Kidney tubule cell (primary cell): ENCODE data around the gene TRAK1.

Source experiments
- DNase-seq: peaks from one replicate; pipeline ENCODE4 v3.0.0-alpha.2; 2018; ENCODE audit warnings: low spot score

Gene TRAK1

DNA sequence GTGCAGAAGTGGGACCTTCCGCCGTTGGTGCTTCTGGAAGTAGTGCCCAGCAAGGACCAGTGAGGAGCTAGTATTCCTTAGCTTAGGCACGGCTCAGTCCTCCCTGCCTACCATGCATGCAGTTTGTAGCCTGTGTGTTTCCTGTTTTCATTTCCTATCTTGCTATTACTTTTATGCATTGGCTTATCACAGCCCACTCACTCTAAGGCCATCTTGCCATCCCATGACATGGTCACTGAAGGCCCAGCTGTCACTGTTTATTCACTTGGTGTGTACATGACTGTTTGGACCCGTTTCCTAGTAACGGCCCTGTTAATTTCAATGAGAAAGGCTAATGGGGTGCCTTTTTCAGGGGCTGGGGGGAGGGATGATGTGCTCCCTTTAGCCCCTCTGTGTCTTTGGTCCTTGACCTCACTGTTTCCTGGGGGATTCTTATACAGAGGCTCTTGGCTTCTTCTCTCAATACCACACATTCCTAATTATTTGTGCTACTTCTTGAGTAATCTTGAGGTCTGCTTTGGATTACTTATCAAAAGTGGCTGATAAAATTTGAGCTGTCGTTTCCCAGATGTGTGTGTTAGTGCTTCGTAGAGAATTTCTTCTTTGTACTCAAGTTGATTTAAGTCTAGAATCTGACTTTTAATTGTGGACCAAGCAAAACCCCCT lies 24.5 kb upstream of the TRAK1 start:
- no peak for DNase-seq

DNA sequence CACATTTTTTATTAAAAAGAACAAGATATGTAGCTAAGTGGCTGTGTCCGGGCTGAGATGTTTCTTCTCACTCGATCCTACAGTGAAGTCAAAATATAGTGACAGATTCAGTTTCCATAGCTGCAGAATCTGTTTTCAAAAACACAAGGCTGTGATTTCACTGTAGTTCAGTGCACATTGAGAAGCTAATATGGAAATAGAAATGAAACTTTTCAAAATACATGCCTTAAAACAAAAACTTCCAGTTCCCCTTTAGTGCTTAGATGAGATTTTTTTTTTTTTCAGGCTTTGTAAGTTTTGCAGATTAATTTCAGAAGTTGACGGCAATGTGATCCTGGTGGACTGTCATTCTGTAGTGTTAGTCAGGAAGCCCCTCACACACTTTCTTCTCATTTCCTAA lies 23.8 kb upstream of the TRAK1 start:
- no peak for DNase-seq

DNA sequence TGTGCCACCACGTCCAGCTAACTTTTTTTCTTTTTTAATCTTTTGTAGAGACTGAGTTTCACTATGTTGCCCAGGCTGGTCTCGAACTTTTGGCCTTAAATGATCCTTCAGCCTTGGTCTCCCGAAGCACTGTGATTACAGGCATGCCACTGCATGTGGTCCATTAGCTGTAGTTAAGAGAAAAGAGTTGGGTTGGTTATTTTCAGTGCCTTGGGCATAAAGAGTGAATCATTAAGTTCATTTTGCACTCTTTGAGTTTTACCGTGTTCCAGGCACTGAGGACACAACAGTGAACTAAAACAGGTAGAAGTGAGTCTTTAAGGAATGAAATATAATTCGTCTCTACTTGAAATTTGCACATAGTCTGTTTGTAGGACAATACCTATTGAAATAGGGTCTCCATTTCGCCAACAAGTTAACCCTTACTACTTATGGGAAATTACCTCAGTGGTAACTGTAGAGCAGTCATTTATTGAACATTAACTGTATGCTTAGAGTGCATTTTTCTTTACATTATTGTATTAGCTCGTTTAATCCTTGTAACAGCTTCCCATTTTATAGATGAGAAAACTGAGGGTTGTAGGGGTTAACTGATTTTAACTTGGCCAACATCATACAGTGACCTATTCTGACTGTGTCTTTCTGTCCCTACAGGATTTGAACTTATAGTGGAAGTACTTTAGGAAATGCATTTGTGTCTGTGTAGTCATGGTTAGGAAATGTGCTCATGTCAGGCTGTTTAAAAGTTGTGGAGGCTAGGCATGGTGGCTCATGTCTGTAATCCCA lies 22.7 kb upstream of the TRAK1 start:
- no peak for DNase-seq

DNA sequence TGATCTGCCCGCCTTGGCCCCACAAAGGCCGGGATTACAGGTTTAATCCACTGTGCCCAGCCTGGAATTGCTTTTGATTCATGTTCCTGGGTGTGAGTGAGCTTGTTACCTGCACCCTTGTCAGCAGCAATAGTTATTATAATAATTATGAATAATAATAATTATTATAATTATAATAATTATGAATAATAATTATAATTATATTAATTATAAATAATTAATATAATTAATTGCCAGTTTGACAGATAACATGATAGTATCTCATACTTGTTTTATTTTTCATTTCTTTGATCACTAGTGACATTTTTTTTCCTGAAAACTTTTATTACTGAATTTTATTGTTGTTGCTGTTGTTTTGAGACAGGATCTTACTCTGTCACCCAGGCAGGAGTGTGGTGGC lies 21.1 kb upstream of the TRAK1 start:
- no peak for DNase-seq

DNA sequence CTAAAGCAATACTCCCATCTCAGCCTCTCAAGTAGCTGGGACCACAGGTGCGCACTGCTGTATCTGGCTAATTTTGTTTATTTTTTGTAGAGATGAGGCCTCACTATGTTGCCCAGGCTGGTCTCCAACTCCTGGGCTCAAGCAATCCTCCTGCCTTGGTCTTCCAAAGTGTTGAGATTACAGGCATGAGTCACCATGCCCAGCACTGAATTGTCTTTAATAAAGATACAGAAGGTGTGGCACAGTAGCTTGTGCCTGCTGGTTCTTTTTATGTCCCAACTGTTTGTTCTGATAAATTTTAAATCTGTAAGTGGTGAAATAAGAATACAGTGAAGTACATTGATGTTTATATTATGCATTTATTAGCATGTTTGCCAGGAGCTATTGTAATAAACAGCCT lies 20.6 kb upstream of the TRAK1 start:
- DNase-seq = no peak

DNA sequence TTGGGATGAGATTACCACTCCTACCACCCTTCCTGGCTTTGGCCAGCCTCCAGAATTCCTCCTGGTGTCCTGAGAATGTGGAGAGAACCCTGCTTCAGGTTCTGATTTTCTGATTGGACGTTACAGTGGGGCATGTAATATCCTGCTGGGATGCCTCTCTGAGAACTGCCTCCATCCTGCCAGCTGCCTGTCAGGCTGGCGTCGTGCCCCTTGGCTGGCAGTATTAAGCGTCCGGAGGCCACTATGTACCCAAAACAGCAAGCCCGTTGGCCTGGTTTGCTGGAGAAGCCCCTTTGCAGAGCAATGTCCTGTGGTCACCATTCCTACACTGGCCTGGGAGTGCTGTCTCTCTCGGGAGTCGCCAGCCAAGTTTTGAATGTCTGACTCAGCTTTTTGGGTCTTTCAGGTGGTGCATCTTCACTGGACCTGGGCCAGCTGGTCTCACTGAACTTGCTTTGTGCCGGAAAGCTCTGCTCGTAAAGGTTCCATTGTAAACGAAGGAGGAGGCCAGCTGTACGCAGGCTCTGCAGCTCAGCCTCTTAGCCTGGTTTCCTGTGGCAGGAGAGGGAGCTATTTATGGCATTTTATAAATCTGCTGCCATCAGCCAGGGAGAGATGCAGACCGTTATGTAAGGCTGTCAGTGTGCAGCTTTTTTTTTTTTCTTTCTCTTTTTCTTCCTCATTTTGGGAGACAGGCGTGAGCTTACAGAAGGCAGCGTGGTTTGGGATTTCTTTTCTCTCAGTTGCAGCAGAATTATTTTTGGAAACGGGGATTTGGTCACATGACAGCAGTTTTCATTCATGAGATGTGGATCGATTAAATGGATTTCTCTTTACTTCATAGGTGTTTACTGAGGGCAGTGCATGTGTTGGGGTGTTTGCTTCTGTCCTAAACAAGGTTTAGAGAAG lies 19.0 kb upstream of the TRAK1 start:
- peak; percentile 64 for DNase-seq

DNA sequence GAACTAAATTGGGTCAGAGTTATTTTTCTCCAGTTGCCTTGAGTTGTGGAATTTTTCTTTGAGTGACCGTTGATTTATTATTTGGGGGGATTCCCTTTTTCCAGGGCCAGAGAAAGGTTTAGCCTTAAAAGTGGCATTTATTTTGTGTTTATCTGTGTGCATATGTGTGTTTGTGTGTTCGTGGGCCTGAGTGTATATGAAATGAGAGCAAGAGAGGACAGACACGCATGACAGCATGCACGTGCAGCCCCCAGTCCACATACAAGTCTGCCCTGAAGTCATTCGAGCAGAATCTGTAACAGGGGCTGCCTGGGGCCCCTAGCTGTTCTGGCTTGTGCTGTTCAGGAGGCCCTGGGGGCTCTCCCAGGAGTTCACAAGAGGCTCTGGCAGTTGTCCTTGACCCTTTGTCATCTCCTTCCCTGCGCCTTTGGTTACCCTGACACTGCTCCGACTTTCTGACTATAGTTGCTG lies 18.3 kb upstream of the TRAK1 start:
- no peak for DNase-seq

DNA sequence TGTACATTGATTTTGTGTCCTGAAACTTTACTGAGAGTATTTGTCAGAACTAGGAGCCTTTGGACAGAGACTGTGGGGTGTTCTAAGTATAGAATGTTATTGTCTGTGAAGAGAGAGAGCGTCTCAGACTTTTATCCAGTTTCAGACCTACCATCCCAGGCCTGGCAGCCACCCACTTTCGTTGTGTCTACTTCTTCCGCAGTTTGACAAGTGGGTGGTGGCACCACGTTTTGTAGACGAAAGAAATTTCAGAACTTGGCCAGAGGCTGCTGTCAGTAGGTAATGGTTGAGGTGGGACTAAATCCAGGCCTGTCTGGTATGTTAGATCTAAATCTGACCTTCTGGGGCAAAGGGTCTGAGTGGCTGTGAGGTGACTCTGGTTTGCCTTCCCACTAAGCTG lies 13.4 kb upstream of the TRAK1 start:
- DNase-seq = no peak

DNA sequence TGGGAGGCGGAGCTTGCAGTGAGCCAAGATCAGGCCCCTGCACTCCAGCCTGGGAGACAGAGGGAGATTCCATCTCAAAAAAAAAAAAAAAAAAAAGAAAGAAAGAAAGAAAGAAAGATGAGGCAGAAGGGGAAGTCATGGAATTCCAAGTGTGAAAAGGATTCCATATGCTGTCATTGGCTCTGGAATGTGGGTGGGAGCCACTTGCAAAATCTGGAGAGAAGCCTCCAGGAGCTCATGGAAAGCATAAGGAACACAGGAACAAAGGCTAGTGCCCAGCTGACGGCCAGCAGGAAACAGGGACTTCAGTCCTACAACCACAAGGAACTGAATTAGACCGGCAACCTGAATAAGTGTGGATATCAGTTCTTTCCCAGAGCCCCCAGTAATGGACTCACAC lies 12.5 kb upstream of the TRAK1 start:
- no peak for DNase-seq

DNA sequence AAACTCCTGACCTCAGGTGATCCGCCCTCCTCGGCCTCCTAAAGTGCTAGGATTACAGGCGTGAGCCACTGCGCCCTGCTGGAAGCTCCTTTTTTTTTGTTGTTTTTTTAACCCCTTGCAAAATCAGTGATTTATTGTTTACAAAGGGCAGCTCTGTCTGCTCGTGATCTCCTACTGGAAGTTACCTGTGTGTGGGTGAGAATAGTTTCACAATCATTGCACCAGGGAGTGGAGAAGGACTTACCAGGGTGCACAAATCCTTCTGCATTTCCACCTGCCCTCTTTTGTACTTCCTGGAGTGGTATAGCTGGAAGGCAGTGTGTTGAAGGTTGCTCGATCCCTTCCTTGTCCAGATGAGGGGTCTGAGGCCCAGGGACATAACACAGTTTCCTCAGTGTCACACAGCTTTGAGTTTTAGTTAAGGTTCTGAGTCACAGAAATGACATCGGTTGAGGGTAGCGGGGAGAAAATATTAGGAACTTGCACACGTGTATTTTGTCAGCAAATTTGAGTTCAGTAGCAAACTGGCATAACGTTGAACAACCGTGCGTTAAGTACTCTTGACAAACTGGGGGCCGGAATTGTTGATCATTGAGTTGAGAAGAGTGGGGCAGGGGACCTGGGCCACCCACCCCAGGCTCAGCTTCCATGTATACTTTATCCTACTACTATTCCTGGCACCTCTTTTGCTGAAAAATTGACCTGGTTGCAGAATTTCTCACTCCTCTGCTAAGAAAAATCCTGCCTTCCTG lies 11.3 kb upstream of the TRAK1 start:
- no peak for DNase-seq

DNA sequence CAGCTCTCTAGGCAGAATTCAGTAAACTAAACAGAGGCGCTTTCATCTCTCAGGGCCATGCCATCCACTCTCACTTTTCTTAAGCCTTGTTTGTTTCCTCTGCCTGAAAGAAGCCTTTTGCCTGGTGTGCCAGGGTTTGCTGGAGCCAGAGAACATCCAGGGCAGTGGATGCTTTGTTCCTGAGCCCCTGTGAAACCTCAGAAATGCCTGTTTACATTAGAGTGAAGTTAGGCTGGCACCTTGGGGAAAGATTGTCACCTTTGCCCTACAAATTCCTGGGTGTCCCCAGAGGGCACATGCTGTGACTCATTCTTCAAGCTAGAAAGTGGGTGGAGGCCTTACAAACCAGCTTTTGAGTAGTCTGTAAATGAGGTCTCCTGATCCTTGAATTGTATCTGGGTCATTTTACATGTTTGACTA lies 10.7 kb upstream of the TRAK1 start:
- peak; percentile 77 for DNase-seq

DNA sequence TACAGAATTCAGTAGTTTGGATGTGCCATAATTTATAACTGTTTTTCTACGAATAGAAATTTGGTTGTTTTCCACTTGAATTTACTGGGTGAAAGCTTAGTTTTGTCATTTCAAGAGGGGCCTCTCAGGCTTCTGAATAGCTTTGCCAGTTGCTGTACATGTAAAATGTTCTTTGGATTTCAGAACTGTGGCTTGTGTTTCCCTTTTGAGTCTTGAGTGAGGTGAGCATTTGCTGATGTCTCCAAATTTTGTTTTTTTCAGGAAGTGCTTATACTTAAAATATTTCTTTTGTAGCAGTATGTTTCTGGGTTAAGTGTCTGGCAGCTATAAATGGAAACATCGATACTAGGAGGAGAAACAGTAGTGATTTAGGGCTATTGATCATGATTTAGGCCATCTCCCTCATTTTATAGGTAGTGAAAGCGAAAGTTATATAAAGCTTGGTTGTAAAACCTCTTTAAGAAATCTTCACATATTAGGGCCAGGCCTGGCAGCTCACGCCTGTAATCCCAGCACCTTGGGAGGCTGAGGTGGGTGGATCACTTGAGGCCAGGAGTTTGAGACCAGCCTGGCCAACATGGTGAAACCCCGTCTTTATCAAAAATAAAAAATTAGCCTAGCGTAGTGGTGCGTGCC lies 9.2 kb upstream of the TRAK1 start:
- DNase-seq = no peak

DNA sequence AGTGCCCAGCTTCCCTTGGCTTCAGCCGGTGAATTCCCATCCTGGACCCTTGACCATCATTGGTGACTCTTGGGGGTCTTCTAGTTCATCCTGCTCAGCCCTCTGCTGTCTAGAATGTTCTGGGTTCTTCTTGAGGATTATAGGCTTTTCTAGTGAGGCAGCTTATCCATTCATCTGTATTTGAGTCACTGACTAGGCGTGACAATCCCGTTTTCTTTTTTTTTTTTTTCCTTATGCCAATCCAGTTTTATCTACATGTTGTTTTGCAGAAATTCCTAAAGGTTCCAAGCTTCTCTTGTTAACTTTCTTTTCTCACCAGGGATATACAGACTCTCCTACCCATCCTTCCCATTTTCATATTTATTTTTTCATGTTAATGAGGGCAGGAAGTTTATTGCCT lies 6.6 kb upstream of the TRAK1 start:
- DNase-seq = no peak

DNA sequence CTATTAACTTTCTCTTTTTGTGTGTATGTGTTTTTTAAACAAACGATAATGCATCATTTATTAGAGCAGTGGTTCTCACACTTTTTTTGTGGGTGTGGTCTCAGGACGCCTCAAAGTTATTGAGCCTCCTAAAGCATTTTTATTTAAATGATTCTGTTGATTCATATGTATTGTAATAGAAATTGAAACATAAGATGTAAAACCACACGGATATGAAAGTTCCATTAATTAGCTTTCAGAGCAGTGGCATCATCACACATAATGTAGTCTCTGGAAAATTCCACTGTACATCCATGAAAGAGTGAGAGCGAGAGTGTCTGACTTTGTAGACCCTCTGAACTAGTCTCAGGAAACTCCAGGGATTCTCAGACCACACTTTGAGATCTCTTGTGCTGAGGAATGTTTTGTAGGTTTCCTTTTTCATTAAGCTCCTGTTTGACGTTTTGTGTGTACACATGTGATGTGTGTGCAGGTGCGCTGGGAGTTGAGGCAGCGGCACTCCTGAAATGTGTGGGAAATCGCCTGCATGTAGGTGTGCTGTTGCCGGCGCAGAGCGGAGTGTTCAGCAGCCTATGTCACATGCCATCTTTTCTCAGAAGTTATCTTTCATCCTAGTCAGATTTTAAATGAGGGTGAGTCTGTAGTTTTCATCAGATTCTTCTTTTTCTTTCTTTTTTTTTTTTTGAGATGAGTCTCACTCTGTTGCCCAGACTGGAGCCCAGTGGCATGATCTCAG lies 5.3 kb upstream of the TRAK1 start:
- DNase-seq = no peak

DNA sequence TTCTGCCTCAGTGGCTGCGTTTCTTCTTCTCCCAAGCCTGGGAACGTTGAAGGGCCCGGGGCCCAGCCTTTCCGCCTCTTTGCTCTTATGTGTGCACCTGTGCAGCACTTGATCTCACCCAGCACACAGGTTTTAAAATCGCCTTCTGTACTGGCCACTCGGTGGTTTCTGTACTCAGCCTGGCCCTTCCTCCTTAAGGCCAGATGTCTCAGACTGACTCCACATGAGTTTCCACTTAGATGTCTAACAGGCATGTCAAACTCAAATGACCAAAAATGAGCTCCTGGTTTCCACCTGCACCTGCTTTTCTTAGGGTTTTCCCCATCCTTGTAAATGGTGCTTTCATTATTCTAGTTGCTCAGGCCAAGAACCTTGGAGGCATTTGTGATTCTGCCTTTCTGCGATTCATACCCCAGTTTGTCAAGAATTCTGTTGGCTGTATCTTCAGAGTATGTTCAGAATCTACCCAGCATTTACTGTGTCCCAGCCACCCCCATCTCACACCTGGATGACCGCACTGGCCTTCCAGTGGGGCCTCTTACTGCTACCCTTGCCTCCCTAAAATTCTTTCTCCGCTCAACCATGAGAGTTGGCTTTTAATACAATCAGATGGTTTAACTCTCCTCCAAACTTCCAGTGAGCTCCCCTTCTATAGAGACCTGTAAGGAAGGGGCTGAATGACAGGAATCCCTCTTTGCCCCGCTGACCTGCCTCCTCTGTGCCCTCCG lies 2.2 kb upstream of the TRAK1 start:
- no peak for DNase-seq

DNA sequence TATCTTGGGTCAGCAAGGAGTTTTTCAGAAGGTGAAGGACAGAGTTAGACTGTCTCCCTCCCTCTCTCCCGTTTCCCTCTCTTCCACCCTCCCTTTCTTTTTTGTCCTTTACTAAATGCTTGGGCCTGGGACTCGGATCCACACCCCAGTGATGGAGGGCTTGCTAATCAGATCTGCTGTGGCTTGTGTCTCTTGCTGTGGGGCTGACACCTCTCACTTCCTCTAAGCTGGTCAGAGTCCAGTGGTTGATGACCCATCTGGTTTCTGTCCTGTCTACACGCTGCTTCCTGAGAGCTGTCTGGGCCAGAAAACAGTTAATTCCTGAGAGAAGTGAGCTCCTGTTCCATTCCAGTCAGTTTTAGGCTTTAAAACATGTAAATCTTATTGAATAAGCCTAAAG lies 849 bp downstream of the TRAK1 start:
- DNase-seq = no peak

DNA sequence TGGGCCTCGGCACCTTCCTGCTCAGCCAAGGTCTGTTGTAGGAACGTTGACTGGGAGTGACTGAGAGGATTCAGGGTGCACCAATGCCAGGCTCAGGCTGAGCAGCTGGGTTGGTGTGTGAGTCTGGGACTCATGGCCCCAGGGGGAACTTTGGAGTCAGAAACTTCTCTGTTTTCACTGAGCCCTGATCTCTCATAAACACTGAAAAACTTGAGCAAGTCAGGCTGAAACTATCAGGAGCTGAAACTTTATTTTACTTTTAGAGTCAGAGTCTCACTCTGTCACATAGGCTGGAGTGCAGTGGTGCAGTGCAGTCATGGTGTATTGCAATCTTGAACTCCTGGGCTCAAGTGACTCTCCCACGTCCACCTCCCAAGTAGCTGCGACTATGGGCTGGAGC lies 3.0 kb downstream of the TRAK1 start:
- no peak for DNase-seq

DNA sequence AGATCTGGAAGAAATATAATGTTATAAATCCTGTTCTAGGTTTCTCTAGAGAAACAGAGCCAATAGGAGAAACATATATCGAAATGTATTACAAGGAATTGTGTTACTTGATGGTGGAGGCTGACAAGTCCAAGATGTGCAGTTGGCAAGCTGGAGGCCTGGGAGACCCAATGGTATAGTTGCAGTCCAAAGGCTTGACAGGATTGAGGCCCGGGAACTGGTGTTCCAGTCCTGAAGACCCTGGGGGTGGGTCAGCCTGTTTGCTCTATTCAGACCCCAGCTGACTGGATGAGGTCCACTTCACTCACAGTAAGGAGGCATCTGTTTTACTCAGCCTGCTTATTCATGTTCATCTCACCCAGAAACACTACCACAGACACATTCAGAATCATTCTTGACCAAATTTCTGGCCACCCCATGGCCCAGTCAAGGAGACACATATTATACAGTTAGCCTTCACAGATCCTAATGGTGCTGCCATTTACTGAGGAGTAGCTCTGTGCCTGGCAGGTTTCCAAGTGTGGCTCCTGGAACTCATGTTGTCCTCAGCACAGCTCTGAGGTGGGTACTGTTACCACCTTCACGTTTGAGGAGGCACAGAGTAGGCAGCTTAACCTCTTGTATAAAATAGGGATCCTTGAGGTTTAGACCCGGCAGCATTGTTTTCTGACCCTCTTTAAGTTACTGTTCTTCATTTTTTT lies 3.7 kb downstream of the TRAK1 start:
- no peak for DNase-seq

DNA sequence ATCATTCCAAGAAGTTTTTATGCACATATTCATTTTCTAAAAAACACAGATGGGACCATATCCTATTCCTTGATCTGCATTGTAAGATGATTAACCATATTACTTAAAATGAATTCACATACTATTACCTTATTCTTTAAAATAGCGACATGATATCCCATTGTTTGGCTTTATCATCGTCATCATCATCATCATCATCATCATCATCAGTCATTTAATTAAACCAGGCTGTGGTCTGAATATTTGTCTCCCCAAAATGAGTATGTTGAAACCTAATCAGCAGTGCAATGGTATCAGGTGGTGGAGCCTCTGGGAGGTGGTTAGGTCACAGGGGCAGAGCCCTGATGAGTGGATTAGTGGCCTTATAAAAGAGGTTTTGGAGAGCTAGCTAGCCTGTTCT lies 4.4 kb downstream of the TRAK1 start:
- no peak for DNase-seq
